Raji (cell line): ENCODE results near the gene PTCH2.

Experiments used
- POLR2A ChIP-seq: IDR thresholded peaks from 2 replicates; pipeline ENCODE4 v1.6.1; 2011; ENCODE audit warnings: low read depth, low read length, control low read depth; ENCODE audit not compliant: insufficient read depth

Gene PTCH2

DNA sequence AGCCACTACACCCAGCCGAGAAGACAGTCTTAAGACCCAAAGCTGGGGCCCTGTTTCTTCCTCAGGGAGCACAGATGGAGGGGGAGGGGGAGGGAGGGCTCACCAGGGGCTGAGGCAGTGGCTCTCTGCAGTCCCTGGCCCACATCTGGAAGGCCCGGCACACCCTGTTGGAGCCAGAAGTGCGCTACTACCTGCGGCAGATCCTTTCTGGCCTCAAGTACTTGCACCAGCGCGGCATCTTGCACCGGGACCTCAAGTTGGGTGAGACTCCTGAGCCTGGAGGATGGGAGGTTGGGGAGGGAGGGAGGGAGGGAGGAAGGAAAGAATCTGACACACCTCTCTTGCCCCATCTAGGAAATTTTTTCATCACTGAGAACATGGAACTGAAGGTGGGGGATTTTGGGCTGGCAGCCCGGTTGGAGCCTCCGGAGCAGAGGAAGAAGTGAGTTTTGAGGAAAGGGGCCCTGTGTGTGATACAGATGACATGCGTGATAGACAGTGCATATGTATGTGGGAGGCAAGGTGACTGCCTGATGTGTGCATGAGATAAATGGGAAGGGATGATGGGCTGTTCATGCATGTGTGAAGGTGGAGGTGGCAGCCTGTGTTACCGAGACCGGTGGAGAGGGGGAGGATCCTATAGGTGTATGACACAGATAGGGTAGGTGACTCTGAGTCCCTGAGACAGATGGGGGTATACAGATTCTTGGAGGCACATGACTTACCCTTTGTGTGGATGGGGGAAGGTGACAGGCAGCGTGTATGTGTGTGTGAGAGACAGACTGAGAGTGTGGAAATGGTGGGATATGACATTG lies 41.4 kb downstream of the PTCH2 start:
- no peak for TF ChIP-seq POLR2A

- peak; percentile 96 for TF ChIP-seq POLR2A
Measured at GRCh38 chr1:44799770-44800584, 43.1 kb downstream of the PTCH2 start, which contains the start of gene PLK3. TSS of gene PLK3 (plus strand) at chr1:44800377. CDS start at chr1:44800464, 87 bp downstream.

- no peak for TF ChIP-seq POLR2A
Measured at GRCh38 chr1:44798481-44799365, 44.3 kb downstream of the PTCH2 start.

DNA sequence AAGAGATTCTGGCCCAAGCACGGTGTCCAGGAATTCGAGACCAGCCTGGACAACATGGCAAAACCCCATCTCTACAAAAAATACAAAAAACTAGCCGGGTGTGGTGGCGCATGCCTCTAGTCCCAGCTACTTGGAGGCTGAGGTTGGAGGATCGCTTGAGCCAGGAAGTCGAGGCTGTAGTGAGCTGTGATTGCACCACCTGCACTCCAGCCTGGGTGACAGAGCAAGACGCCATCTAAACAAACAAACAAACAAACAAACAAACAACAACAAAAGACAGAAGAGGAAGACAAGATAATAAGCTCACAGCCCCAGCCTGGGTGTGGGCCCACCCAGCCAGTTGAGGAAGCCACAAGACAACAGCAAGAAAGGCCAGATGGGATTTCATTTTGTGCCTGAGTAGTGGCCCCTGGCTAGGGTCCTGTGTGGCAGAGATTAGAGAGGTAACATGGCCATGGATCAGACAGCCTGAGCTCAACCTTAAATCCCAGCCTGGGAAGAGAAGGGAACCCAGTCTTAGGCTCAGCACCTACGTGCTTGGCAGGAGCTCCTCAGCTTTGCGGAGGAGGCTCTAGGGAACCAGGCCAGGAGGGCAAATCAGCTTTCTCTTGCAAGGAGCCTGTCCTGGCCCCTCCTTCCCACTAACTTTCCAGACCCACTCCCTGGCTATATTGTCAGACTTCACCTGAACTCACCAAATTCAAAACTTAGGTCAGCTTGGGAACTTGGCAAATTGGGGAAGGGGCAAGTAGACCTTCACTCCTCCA lies 50.1 kb downstream of the PTCH2 start:
- no peak for TF ChIP-seq POLR2A

DNA sequence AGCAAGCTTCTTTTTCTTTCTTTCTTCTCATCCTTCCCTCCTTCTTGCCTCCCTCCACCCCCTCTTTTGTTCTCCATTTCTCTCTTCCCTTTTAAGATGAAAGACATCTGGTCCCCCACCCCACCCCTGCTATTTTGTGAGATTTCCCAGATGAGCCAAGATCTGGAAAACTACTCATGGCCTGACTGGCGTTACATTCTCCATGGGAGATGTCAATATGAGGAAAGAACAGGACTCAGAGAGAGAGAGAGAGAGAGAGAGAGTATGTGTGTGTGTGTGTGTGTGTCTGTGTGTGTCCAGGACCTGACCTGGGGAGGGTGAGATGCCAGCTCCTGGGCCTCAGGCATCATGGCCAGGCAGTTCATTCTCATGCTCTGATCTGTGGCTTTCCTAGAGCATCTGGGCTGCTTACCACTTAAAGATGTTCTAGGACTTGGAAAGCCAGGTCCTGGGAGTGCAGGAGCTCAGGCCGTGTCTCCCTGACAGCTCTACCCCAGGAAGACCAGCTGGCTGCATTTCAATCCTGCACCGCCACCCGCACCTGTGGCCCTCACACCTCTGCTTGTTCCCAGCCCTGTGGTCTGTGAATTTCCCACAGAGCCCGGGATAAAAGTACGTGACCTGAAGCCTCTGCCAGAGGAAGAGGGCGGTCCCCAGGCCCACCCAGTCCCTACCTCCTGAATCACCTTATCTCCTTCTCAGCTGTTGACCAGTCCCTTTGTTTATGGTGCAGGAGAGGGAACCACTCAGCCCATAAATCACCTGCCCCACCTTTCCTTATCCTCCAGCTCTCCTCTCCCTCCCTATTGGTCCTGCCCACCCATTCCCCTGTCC lies 51.9 kb downstream of the PTCH2 start:
- TF ChIP-seq POLR2A = no peak

GRCh38 chr1:44788120-44788860 lies 54.8 kb downstream of the PTCH2 start, which contains the start of gene BEST4:
TSS of gene BEST4 (minus strand) at chr1:44788170. CDS start at chr1:44787705, 465 bp downstream.
- TF ChIP-seq POLR2A = no peak

DNA sequence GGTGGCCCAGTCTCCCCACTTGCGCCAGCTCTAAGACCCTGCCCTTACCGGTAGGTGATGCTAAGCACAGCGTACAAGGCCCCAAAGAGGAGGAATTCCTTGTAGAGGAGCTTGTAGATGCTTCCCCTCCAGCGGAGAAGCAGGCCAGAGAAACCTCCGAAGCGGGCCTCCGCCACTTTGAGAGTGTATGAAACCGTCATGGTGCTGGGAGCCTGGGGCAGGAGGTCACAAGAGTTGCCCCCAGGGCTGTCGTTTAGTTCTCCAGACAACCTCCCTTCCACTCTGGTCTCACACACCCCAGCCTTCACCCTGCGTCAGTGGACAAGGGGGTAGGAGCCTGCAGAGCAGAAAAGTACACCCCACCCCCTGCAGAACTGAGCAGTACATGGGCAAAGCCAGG lies 55.5 kb downstream of the PTCH2 start:
- TF ChIP-seq POLR2A = no peak

DNA sequence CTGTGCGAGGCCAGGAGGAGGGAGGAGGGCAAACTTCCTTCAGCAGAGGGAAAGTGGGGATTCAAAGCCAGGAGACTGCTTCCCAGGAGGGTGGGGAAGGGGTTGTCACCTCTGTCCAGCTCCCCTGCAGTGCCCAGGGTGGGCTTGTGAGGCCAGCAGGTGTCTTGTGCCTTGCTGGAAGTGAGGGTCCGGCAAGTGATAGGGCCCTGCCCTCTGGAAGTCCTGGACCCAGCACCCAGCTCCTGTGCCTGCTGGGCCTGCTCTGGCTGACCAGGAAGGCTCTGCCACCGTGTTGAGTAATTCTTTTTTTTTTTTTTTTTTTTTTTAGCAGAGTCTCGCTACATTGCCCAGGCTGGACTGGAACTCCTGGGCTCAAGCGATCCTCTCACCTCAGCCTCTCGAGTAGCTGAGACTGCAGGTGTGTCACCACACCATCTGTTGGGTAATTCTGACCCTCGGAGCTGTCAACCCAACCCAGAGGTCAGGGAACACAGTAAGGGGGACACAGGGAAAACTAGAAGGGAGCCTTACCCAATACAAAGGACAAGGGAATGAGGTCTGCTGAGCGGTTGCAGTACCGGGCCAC lies 56.1 kb downstream of the PTCH2 start:
- no peak for TF ChIP-seq POLR2A

DNA sequence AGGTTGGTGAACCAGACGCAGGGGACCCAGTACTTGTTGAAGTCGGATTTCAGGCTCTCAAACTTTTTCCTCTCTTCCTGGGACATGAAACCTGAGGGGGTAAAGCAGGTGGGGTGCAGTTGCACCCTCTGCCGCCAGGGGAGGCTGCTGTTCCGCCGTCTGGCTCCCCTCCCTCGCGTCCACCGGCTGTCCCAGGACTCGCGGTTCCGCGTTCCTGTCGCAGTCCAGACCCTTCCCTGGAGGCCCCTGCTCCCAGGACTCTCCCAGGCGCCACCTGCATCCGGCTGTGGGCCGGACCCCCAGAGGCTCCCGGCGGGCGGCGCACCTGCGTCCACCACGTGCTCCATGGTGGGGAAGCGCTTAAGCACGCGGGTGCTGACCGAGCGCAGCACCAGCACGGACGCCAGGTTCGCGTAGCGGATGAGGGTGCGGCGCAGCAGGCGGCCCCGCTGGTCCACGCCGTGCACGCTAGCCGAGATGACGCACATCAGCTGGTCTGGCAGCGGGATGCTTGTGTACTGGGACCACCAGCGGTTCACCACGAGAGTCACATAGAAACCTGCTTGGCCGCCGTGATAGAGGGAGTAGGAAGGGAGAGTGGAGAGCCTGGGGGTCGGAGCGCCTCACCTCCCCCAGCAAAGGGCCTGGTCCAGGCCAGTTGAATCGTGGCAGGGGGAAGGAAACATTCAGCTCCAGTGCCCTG lies 56.8 kb downstream of the PTCH2 start:
- TF ChIP-seq POLR2A = 0 out of 2 replicates have a peak, but pooled peaks have one; percentile 29

- TF ChIP-seq POLR2A = no peak
Measured at GRCh38 chr1:44785501-44786137, 57.4 kb downstream of the PTCH2 start.

- no peak for TF ChIP-seq POLR2A
Measured at GRCh38 chr1:44785029-44785380, 58.0 kb downstream of the PTCH2 start.
